Kidney glomerular epithelial cell (primary cell): ENCODE measurements around the gene MICB.
A peak's percentile ranks its signal among the peaks of the same experiment; 100 is the strongest.
"Not testable (repeated sequence)": the region's sequence is repeated elsewhere in the genome, so short reads cannot be mapped to it uniquely, and the experiment has no call there.

ENCODE experiments used
- DNase-seq: peaks from one replicate; lab custom pipeline; 2025; lab: John Stamatoyannopoulos, UW

The MICB gene

GRCh38 chr6:31509036-31509435, 11.1 kb downstream of the MICB start:
- DNase-seq: not testable (repeated sequence)

DNA sequence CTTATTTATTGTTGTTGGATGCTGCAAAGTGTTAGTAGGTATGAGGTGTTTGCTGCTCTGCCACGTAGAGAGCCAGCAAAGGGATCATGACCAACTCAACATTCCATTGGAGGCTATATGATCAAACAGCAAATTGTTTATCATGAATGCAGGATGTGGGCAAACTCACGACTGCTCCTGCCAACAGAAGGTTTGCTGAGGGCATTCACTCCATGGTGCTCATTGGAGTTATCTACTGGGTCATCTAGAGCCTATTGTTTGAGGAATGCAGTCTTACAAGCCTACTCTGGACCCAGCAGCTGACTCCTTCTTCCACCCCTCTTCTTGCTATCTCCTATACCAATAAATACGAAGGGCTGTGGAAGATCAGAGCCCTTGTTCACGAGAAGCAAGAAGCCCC, 12.1 kb downstream of the MICB start:
- no peak for DNase-seq

GRCh38 chr6:31513456-31514165, 15.7 kb downstream of the MICB start:
- DNase-seq: no peak

GRCh38 chr6:31521835-31522234, 23.9 kb downstream of the MICB start:
- DNase-seq: no peak

- no peak for DNase-seq
Measured at GRCh38 chr6:31525553-31525931, 27.6 kb downstream of the MICB start.

GRCh38 chr6:31525932-31526591, 28.1 kb downstream of the MICB start:
- peak; percentile 29 for DNase-seq

- DNase-seq: no peak
Measured at GRCh38 chr6:31528307-31528777, 30.4 kb downstream of the MICB start.

DNA sequence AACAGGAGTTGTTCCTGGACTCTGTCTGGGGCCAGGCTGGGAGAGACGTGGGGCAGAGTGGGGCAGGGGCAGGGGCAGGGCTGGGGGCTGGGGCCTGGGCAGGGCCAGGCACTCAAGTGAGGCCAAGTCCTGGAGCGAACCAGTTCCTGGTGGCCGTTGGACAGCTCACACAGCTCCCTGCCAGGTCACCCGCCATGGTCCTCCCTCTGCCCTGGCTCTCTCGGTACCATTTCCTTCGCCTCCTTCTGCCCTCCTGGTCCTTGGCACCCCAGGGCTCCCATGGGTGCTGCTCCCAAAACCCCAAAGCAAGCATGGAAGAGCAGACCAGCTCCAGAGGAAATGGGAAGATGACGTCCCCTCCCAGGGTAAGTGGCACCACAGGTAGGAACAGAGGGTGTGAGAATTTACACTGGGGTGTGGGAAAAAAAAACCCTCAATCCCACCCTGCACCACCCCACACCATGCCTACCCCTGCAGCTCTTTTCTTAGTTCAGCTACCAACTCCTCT, 30.9 kb downstream of the MICB start, which contains the start of gene MCCD1:
Gene MCCD1 (plus strand): TSS at position 142 of the 508 bp plus-strand sequence. CDS start 53 bp downstream, at position 195.
- DNase-seq: no peak

- DNase-seq: no peak
Measured at GRCh38 chr6:31529329-31530150, 31.6 kb downstream of the MICB start.

- DNase-seq: no peak
Measured at GRCh38 chr6:31530659-31531058, 32.7 kb downstream of the MICB start.

- DNase-seq: no peak
Measured at GRCh38 chr6:31531162-31531561, 33.2 kb downstream of the MICB start.

GRCh38 chr6:31531771-31532643, 34.1 kb downstream of the MICB start:
- DNase-seq: no peak

GRCh38 chr6:31532644-31533454, 34.9 kb downstream of the MICB start:
- DNase-seq: no peak

DNA sequence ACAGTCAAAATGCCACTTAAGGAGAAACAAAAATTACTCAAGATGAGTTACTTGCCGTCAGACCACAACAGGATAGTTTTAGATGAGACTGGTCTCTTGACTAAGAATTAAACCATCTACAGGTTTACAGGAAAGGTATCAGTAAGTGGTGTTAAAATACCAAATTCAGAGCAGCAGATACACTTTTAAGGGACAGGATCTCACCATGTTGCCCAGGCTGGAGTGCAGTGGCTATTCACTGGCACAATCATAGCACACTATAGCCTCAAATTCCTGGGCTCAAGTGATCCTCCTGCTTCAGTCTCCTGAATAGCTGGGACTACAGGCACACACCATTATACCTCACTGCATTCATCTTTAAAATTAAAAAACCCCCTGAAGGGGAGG, 35.5 kb downstream of the MICB start:
- DNase-seq: no peak

GRCh38 chr6:31534011-31534410, 36.1 kb downstream of the MICB start:
- DNase-seq: no peak

- no peak for DNase-seq
Measured at GRCh38 chr6:31534521-31535040, 36.6 kb downstream of the MICB start.

DNA sequence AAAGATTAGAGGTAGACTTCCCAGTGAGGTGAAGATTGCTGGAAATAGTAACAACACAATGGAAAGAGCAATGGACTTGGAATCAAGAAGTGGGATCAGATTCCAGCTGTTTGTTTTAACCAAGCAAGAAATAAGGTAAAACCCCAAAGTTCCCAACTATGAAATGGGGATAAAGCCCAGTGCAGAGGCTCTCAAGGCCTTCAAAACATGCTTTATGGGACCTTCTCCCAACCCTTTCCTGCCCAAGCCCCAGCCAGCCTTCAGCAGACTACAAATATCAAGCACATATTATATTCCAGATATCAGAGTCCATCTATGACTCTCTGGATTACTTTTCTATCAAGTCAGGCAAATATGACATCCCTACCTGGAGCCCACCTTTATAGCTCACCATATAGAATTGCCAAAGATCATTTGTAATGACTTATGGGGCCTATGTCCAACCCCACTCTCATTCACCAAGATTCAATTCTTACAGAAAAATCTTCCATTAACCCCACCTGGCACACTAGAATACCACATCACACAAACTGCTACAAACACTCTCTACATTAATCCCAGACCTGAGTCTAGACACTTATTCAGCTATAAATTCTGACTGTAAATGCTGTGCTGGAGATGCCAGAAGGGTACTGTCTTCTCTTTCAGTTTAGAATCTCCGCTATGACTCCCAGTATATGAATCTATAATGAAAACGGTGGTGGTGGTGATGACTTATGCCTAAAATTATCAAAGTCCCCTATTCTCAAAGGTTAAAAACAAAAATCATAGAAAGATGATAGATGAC, 37.8 kb downstream of the MICB start:
- DNase-seq: no peak

GRCh38 chr6:31538805-31539400, 41.0 kb downstream of the MICB start:
- no peak for DNase-seq

DNA sequence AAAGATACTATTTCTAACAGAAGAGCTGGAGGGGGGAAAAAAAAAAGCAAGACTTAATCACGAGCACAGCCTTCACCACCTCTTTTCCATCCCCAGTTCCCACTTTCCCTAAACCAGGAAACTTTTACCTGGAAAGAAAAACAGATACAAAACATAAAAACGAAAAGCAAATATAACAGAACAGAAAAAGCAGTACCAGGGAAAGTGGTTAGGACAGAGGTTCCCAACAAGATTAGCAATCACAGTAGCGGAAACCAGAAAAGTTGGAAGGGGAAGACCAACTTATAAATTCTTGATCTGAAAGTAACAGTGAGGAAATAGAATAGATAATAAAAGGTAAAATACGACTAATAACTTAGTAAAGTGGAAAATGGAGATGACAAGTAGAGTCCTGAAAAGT, 42.7 kb downstream of the MICB start:
- no peak for DNase-seq
